IMR-90 (cell line): Measurements from ENCODE around the gene CCN2. TPM values are rescaled to one million over a fixed set of nuclear protein-coding genes. Genes with fewer than 3 reads are reported as not detected.

Experiments used
- ATAC-seq: fragments of 200-7000 bp; cut with Tn5 transposase; 2 replicates; pipeline ENCODE4 v1.9.1; 2020; ENCODE audit warnings: low read depth, mild to moderate bottlenecking, moderate library complexity
- BruUV-seq: library from RNA; stranded (reverse); fragments of 400-500 nt; replicated peaks from 2 replicates; lab custom pipeline; 2021; lab: Mats Ljungman, UMichigan
- CTCF ChIA-PET: fragments of 300-600 bp; formaldehyde crosslinking; extraction: SDS; loops from one replicate; lab custom pipeline; 2021; ENCODE audit warnings: antibody characterized with exemption; lab: Yijun Ruan, JAX
- POLR2A ChIA-PET: fragments of 300-600 bp; sonication (Branson Sonifier 250); formaldehyde crosslinking; loops from one replicate; lab custom pipeline; 2022; ENCODE audit warnings: antibody characterized with exemption; ENCODE audit not compliant: unreplicated experiment; lab: Charles Lee
- DNase-seq: peaks from one replicate; pipeline ENCODE4 v3.0.0; 2013
- H2AFZ ChIP-seq: replicated peaks from 2 replicates; pipeline ENCODE3; 2013; ENCODE audit warnings: low read length, mild to moderate bottlenecking; ENCODE audit not compliant: poor library complexity
- H2AK5ac ChIP-seq: 2 replicates; pipeline ENCODE4 v1.6.1; 2013; ENCODE audit warnings: low read depth, low read length, inconsistent platforms
- H2AK9ac ChIP-seq: replicated peaks from 2 replicates; pipeline ENCODE3; 2013; ENCODE audit warnings: mild to moderate bottlenecking, low read depth, low read length, moderate library complexity; ENCODE audit not compliant: poor library complexity
- H2BK120ac ChIP-seq: 2 replicates; pipeline ENCODE4 v1.6.1; 2013; ENCODE audit warnings: low read depth, low read length, inconsistent platforms
- H2BK15ac ChIP-seq: 3 replicates; pipeline ENCODE4 v1.6.1; 2013; ENCODE audit warnings: low read depth, low read length, inconsistent platforms
- H2BK20ac ChIP-seq: 2 replicates; pipeline ENCODE4 v1.6.1; 2013; ENCODE audit warnings: low read depth, mild to moderate bottlenecking, inconsistent platforms, low read length, moderate library complexity
- H2BK5ac ChIP-seq: 2 replicates; pipeline ENCODE4 v1.6.1; 2013; ENCODE audit warnings: mild to moderate bottlenecking, low read depth, low read length, inconsistent platforms; ENCODE audit not compliant: poor library complexity, severe bottlenecking
- H3K14ac ChIP-seq: replicated peaks from 2 replicates; pipeline ENCODE4 v1.6.1; 2013; ENCODE audit warnings: low read depth, low read length, inconsistent platforms
- H3K18ac ChIP-seq: 2 replicates; pipeline ENCODE4 v1.6.1; 2013; ENCODE audit warnings: low read depth, low read length, control low read depth
- H3K23ac ChIP-seq: 2 replicates; pipeline ENCODE4 v1.6.1; 2013; ENCODE audit warnings: low read depth, low read length, inconsistent platforms
- H3K27ac ChIP-seq: 2 replicates; pipeline ENCODE4 v1.5.1; 2013; ENCODE audit warnings: mild to moderate bottlenecking, control low read depth, low read length; ENCODE audit not compliant: insufficient read depth
- H3K27me3 ChIP-seq: 2 replicates; pipeline ENCODE4 v1.6.1; 2013; ENCODE audit warnings: low read length; ENCODE audit not compliant: control insufficient read depth, insufficient read depth
- H3K36me3 ChIP-seq: 2 replicates; pipeline ENCODE4 v1.6.1; 2013; ENCODE audit warnings: low read length, mixed read lengths; ENCODE audit not compliant: control insufficient read depth, insufficient read depth
- H3K4ac ChIP-seq: 2 replicates; pipeline ENCODE4 v1.6.1; 2013; ENCODE audit warnings: low read depth, low read length, inconsistent platforms
- H3K4me1 ChIP-seq: 2 replicates; pipeline ENCODE4 v1.6.1; 2013; ENCODE audit warnings: low read length, mixed read lengths; ENCODE audit not compliant: control insufficient read depth, insufficient read depth
- H3K4me2 ChIP-seq: 2 replicates; pipeline ENCODE4 v1.6.1; 2013; ENCODE audit warnings: low read depth, mild to moderate bottlenecking, control low read depth, low read length, moderate library complexity
- H3K4me3 ChIP-seq: 2 replicates; pipeline ENCODE4 v1.5.1; 2013; ENCODE audit warnings: low read depth, mild to moderate bottlenecking, control low read depth, low read length, moderate library complexity; ENCODE audit not compliant: insufficient read depth
- H3K56ac ChIP-seq: 2 replicates; pipeline ENCODE4 v1.6.1; 2013; ENCODE audit warnings: low read length, inconsistent platforms; ENCODE audit not compliant: insufficient read depth; ENCODE audit errors: extremely low read depth
- H3K79me1 ChIP-seq, 2 experiments: 2 replicates each; pipeline ENCODE4 v1.6.1; 2013; ENCODE audit warnings: low read length in 2 of 2, inconsistent platforms in 1 of 2, low read depth in 1 of 2
- H3K9ac ChIP-seq: 2 replicates; pipeline ENCODE4 v1.6.1; 2013; ENCODE audit warnings: low read depth, low read length, control low read depth
- H3K9me1 ChIP-seq: 2 replicates; pipeline ENCODE4 v1.6.1; 2013; ENCODE audit warnings: low read length, inconsistent platforms; ENCODE audit not compliant: insufficient read depth
- H3K9me3 ChIP-seq: 2 replicates; pipeline ENCODE4 v1.6.1; 2013; ENCODE audit warnings: low read length; ENCODE audit not compliant: control insufficient read depth, insufficient read depth
- H4K20me1 ChIP-seq: 2 replicates; pipeline ENCODE4 v1.6.1; 2013; ENCODE audit warnings: low read length, inconsistent platforms; ENCODE audit not compliant: insufficient read depth
- H4K5ac ChIP-seq: 2 replicates; pipeline ENCODE4 v1.6.1; 2013; ENCODE audit warnings: mild to moderate bottlenecking, low read depth, low read length, control low read depth
- H4K8ac ChIP-seq, 2 experiments: 2 replicates each; pipeline ENCODE4 v1.6.1; 2013; ENCODE audit warnings: low read depth in 2 of 2, low read length in 2 of 2, control low read depth in 1 of 2, inconsistent platforms in 1 of 2
- H4K91ac ChIP-seq: 2 replicates; pipeline ENCODE4 v1.6.1; 2013; ENCODE audit warnings: low read depth, low read length, inconsistent platforms; ENCODE audit not compliant: insufficient read depth
- RAD21 ChIP-seq: IDR thresholded peaks from 2 replicates; pipeline ENCODE4 v1.6.1; 2012; ENCODE audit warnings: low read length, improper control_type of control experiment
- WGBS, 2 experiments: methylation state at CpG; one replicate each; pipeline versions ENCODE4 v1.1.5 to v1.1.7; 2013; ENCODE audit warnings: missing lambda C conversion rate in 2 of 2; ENCODE audit not compliant: insufficient read length in 1 of 2; ENCODE audit errors: extremely low coverage in 2 of 2; 5-methylcytosine and 5-hydroxymethylcytosine counted together
- dilution Hi-C: fragments of 300-500 bp; cut with HindIII; formaldehyde crosslinking; loops from one replicate; pipeline ENCODE4 v1.14.3; 2018; ENCODE audit warnings: low sequenced_read_pairs; ENCODE audit not compliant: unreplicated experiment
- in situ Hi-C: fragments of 300-500 bp; cut with MboI; formaldehyde crosslinking; loops from 3 replicates; pipeline ENCODE4 v1.14.3; 2019; ENCODE audit warnings: low sequenced_read_pairs, inconsistent platforms, mixed read lengths
- intact Hi-C: fragments of 100-400 bp; cut with micrococcal nuclease; formaldehyde crosslinking; loops from 2 replicates; pipeline ENCODE4 v1.10.0; 2022
- polyA plus RNA-seq, 3 experiments: library from polyadenylated mRNA; depleted of rRNA; stranded (reverse); fragments of >200 nt; gene quantifications; 2 replicates each; pipeline ENCODE4 v1.2.3, GENCODE V29; 2012; ENCODE audit warnings: low replicate concordance in 1 of 3
- total RNA-seq: library from RNA; depleted of rRNA; stranded (reverse); fragments of >200 nt; gene quantifications from 2 replicates; pipeline ENCODE4 v1.2.3, GENCODE V29; 2012
- TF ChIP-seq, protein P1 (sequence below): conservative IDR thresholded peaks from 2 replicates; pipeline ENCODE4 v1.5.1; 2012; ENCODE audit warnings: mild to moderate bottlenecking, low read depth, low read length, improper control_type of control experiment

The CCN2 gene
- total and polyA plus RNA-seq, 2 of the 4 experiments (the other 2 are of a cell fraction), result 148 to 1,205 TPM

DNA sequence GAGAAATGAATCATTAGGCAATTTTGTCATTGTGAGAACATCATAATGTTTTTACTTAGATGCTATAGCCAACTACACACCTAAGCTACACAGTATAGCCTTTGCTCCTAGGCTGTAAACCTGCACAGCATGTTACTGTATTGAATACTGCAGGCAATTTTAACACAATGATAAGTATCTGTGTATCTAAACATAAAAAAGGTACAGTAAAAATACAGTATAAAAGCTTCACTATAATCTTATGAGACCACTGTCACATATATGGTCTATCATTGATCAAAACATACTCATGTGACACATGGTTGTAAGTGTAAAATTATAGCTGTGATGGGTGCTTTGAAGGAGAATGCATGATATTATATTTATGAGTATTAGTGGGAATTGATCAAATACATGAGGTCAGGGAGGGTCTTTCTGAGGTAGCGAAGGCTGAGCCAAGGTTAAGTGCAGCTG, 29.2 kb upstream of the CCN2 start:
- 100% methylated on average over 1 of the region's 1 CpG; no CpG with 5 or more reads in 1 of the 2 experiments for WGBS, 2 experiments
- H2AK5ac ChIP-seq, result peak overlapping the region; percentile 97
- ATAC-seq (no peak; the same call in 1 of the 2 replicates), DNase-seq (no peak)
- ChIA-PET CTCF (interaction anchor here (0.5 to 1.0 kb wide), 3 partner anchors 9 to 300 kb away, joined by 3 read pairs; no protein-coding TSS in a partner anchor), POLR2A (interaction anchor here (0.7 to 2.1 kb wide), 2 partner anchors 29 to 152 kb away, joined by 3 to 8 read pairs; partner anchors contain the start of gene CCN2)
- H2BK5ac ChIP-seq, result peak overlapping the region; percentile 58
- peak overlapping the region; percentile 62; the same call in 1 of the 2 replicates for H3K14ac ChIP-seq
- intact Hi-C loops, result loop anchor here (5.0 kb wide), 1 partner anchor 82 kb away; no protein-coding TSS in a partner anchor
- H3K9me1 ChIP-seq, result peaks cover 17% of the 10 kb centered on the region
- no peak overlapping the region for H2AK9ac ChIP-seq
- peak overlapping the region; percentile 84 for H2BK120ac ChIP-seq
- peaks cover 19% of the 10 kb centered on the region for H3K4me1 ChIP-seq
- 0 out of 2 replicates have a peak overlapping the region, but pooled peaks have one; percentile 21 for H3K56ac ChIP-seq
- H3K27ac ChIP-seq, result peak overlapping the region; percentile 96
- H3K27me3 ChIP-seq, result no peaks in the 10 kb centered on the region
- peak overlapping the region; percentile 99; the same call in 2 of the 3 replicates for H2BK15ac ChIP-seq
- peak overlapping the region; percentile 94 for H3K18ac ChIP-seq
- peak overlapping the region; percentile 33; the same call in 1 of the 2 replicates for H3K9ac ChIP-seq
- H4K8ac ChIP-seq, result peak overlapping the region; percentile 83 to 92; a peak in 3 of 4 replicates
- 0 out of 2 replicates have a peak overlapping the region, but pooled peaks have one; percentile 13 for H3K4me2 ChIP-seq
- no peaks in the 10 kb centered on the region for H3K36me3 ChIP-seq
- in situ Hi-C loops, result no loop called here
- dilution Hi-C loops, result no loop called here
- no peaks in the 10 kb centered on the region for H4K20me1 ChIP-seq
- no peaks in the 10 kb centered on the region for H3K79me1 ChIP-seq
- no peak overlapping the region for H2AFZ ChIP-seq
- no peaks in the 10 kb centered on the region for H3K9me3 ChIP-seq
- H3K23ac ChIP-seq, result peak overlapping the region; percentile 19; the same call in 1 of the 2 replicates
- H3K4ac ChIP-seq, result peak overlapping the region; percentile 91
- BruUV-seq, result no TSS peak
- H4K5ac ChIP-seq, result peak overlapping the region; percentile 92
- no peak overlapping the region for H3K4me3 ChIP-seq
- TF ChIP-seq, protein P1, sequence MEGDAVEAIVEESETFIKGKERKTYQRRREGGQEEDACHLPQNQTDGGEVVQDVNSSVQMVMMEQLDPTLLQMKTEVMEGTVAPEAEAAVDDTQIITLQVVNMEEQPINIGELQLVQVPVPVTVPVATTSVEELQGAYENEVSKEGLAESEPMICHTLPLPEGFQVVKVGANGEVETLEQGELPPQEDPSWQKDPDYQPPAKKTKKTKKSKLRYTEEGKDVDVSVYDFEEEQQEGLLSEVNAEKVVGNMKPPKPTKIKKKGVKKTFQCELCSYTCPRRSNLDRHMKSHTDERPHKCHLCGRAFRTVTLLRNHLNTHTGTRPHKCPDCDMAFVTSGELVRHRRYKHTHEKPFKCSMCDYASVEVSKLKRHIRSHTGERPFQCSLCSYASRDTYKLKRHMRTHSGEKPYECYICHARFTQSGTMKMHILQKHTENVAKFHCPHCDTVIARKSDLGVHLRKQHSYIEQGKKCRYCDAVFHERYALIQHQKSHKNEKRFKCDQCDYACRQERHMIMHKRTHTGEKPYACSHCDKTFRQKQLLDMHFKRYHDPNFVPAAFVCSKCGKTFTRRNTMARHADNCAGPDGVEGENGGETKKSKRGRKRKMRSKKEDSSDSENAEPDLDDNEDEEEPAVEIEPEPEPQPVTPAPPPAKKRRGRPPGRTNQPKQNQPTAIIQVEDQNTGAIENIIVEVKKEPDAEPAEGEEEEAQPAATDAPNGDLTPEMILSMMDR, result no peak
- 0 out of 2 replicates have a peak, but pooled peaks have one; percentile 13 for TF ChIP-seq RAD21
- peak overlapping the region; percentile 87 for H2BK20ac ChIP-seq
- H4K91ac ChIP-seq, result peak overlapping the region; percentile 74
